H1 (cell line): ENCODE measurements around the gene FBXL16. TPM values are rescaled to one million over a fixed set of nuclear protein-coding genes. Genes with fewer than 3 reads are reported as not detected.

Experiments
- CTCF ChIA-PET: fragments of 300-600 bp; sonication (Branson Sonifier 250); formaldehyde crosslinking; loops from one replicate; lab custom pipeline; 2021; ENCODE audit not compliant: partially characterized antibody; lab: Charles Lee
- POLR2A ChIA-PET: fragments of 300-600 bp; sonication (Branson Sonifier 250); formaldehyde crosslinking; loops from one replicate; lab custom pipeline; 2021; ENCODE audit warnings: inconsistent platforms; ENCODE audit not compliant: partially characterized antibody; lab: Charles Lee
- DNase-seq, 2 experiments: peaks; one replicate each; pipeline versions ENCODE4 v3.0.0 to v3.0.0-alpha.2; 2010 to 2022; ENCODE audit warnings: low spot score in 2 of 2, low read depth in 1 of 2, mixed read lengths in 1 of 2
- FAIRE-seq: peaks from 2 replicates; lab custom pipeline; 2011; peaks lifted over from hg19 to GRCh38; lab: Jason Lieb, UNC
- H2AFZ ChIP-seq: 2 replicates; pipeline ENCODE4 v1.8.1; 2012; ENCODE audit warnings: low read length, inconsistent platforms
- H2AK5ac ChIP-seq: 2 replicates; pipeline ENCODE4 v1.6.1; 2013; ENCODE audit warnings: low read depth, low read length
- H2BK120ac ChIP-seq: replicated peaks from 2 replicates; pipeline ENCODE3; 2013; ENCODE audit warnings: low read depth, low read length, inconsistent platforms
- H2BK12ac ChIP-seq: 2 replicates; pipeline ENCODE4 v1.6.1; 2013; ENCODE audit warnings: low read depth, low read length
- H2BK15ac ChIP-seq: 2 replicates; pipeline ENCODE4 v1.6.1; 2013; ENCODE audit warnings: low read length
- H2BK20ac ChIP-seq: 2 replicates; pipeline ENCODE4 v1.6.1; 2013; ENCODE audit warnings: low read length
- H2BK5ac ChIP-seq: 2 replicates; pipeline ENCODE4 v1.6.1; 2013; ENCODE audit warnings: low read depth, low read length
- H3K14ac ChIP-seq: 2 replicates; pipeline ENCODE4 v1.6.1; 2013; ENCODE audit warnings: inconsistent platforms; ENCODE audit not compliant: insufficient read length
- H3K18ac ChIP-seq: 2 replicates; pipeline ENCODE4 v1.6.1; 2013; ENCODE audit warnings: low read length; ENCODE audit errors: extremely low read depth
- H3K23ac ChIP-seq: 2 replicates; pipeline ENCODE4 v1.6.1; 2013; ENCODE audit warnings: inconsistent platforms; ENCODE audit not compliant: insufficient read length
- H3K23me2 ChIP-seq: 2 replicates; pipeline ENCODE4 v1.6.1; 2013; ENCODE audit warnings: low read depth, low read length
- H3K27ac ChIP-seq: 2 replicates; pipeline ENCODE4 v1.6.1; 2011; ENCODE audit warnings: low read depth, low read length, inconsistent platforms
- H3K27me3 ChIP-seq, 4 experiments: replicated peaks in 1 of 4; 1 replicate in 1 of 4; 2 replicates in 3 of 4; pipeline versions ENCODE4 v1.6.1 to v1.8.1; 2011 to 2013; ENCODE audit warnings: low read length in 3 of 4, mild to moderate bottlenecking in 3 of 4, inconsistent platforms in 2 of 4, mixed read lengths in 2 of 4, moderate library complexity in 1 of 4; ENCODE audit not compliant: control insufficient read depth in 3 of 4, insufficient read depth in 3 of 4; ENCODE audit errors: extremely low read depth in 1 of 4
- H3K36me3 ChIP-seq, 4 experiments: 2 replicates each; pipeline versions ENCODE4 v1.6.1 to v1.8.1; 2011 to 2013; ENCODE audit warnings: mild to moderate bottlenecking in 4 of 4, low read length in 3 of 4, moderate library complexity in 2 of 4, control low read depth in 1 of 4, inconsistent platforms in 1 of 4; ENCODE audit not compliant: insufficient read depth in 4 of 4, control insufficient read depth in 2 of 4
- H3K4ac ChIP-seq: replicated peaks from 2 replicates; pipeline ENCODE3; 2013; ENCODE audit warnings: low read length, low read depth, mixed read lengths, inconsistent platforms; ENCODE audit not compliant: insufficient read length
- H3K4me1 ChIP-seq, 4 experiments: replicated peaks in 1 of 4; 1 replicate in 1 of 4; 2 replicates in 3 of 4; pipeline versions ENCODE4 v1.6.1 to v1.8.1; 2011 to 2013; ENCODE audit warnings: low read length in 3 of 4, inconsistent platforms in 2 of 4, mixed read lengths in 1 of 4; ENCODE audit not compliant: insufficient read depth in 4 of 4, control insufficient read depth in 3 of 4
- H3K4me2 ChIP-seq, 2 experiments: 2 replicates each; pipeline versions ENCODE4 v1.6.1 to v1.8.1; 2011 to 2013; ENCODE audit warnings: low read depth in 2 of 2, low read length in 2 of 2, control low read depth in 1 of 2, inconsistent platforms in 1 of 2, mild to moderate bottlenecking in 1 of 2; ENCODE audit not compliant: insufficient read depth in 1 of 2
- H3K4me3 ChIP-seq, 4 experiments: fragments of 200-600, 300-600 bp in 1 of 4; sonication (generic), shearing (Covaris generic), sonication (Bioruptor Twin) in 1 of 4; 2 replicates each; pipeline versions ENCODE4 v1.5.1 to v1.8.1; 2011 to 2016; ENCODE audit warnings: low read length in 4 of 4, low read depth in 3 of 4, control low read depth in 2 of 4, inconsistent platforms in 2 of 4, mild to moderate bottlenecking in 2 of 4, mixed read lengths in 1 of 4, moderate library complexity in 1 of 4; ENCODE audit not compliant: insufficient read depth in 2 of 4; ENCODE audit errors: extremely low read depth in 1 of 4
- H3K56ac ChIP-seq: replicated peaks from 2 replicates; pipeline ENCODE3; 2013; ENCODE audit warnings: low read depth, mild to moderate bottlenecking, mixed read lengths, low read length, inconsistent platforms; ENCODE audit not compliant: insufficient read length
- H3K79me1 ChIP-seq: 2 replicates; pipeline ENCODE4 v1.6.1; 2013; ENCODE audit warnings: low read depth, low read length, control low read depth
- H3K79me2 ChIP-seq, 2 experiments: 2 replicates each; pipeline versions ENCODE4 v1.6.1 to v1.8.1; 2012 to 2013; ENCODE audit warnings: low read length in 2 of 2, mild to moderate bottlenecking in 2 of 2, inconsistent platforms in 1 of 2; ENCODE audit not compliant: insufficient read depth in 2 of 2, control insufficient read depth in 1 of 2
- H3K9ac ChIP-seq, 4 experiments: replicated peaks in 1 of 4; 1 replicate in 1 of 4; 2 replicates in 3 of 4; pipeline versions ENCODE4 v1.6.1 to v1.8.1; 2011 to 2013; ENCODE audit warnings: low read depth in 3 of 4, low read length in 3 of 4, control low read depth in 2 of 4, mild to moderate bottlenecking in 2 of 4, moderate library complexity in 2 of 4, inconsistent platforms in 1 of 4; ENCODE audit errors: extremely low read depth in 1 of 4
- H3K9me3 ChIP-seq, 2 experiments: 2 replicates each; pipeline versions ENCODE4 v1.6.1 to v1.8.1; 2012 to 2013; ENCODE audit warnings: mild to moderate bottlenecking in 2 of 2, moderate library complexity in 2 of 2, control low read depth in 1 of 2, inconsistent platforms in 1 of 2, low read depth in 1 of 2, low read length in 1 of 2, mixed read lengths in 1 of 2; ENCODE audit not compliant: insufficient read depth in 2 of 2
- H4K20me1 ChIP-seq, 2 experiments: replicated peaks in 1 of 2; 2 replicates each; pipeline versions ENCODE3 to v1.8.1; 2011 to 2013; ENCODE audit warnings: inconsistent platforms in 2 of 2, low read length in 2 of 2, mild to moderate bottlenecking in 1 of 2; ENCODE audit not compliant: insufficient read depth in 2 of 2, control insufficient read depth in 1 of 2
- H4K5ac ChIP-seq: 2 replicates; pipeline ENCODE4 v1.6.1; 2013; ENCODE audit warnings: low read length, low read depth, mixed read lengths, inconsistent platforms; ENCODE audit not compliant: insufficient read length
- H4K8ac ChIP-seq: 2 replicates; pipeline ENCODE4 v1.8.0; 2013; ENCODE audit warnings: mild to moderate bottlenecking, moderate library complexity, low read length, inconsistent platforms; ENCODE audit not compliant: insufficient read depth; ENCODE audit errors: extremely low read depth
- H4K91ac ChIP-seq: replicated peaks from 2 replicates; pipeline ENCODE3; 2013; ENCODE audit warnings: low read length, mixed read lengths, inconsistent platforms; ENCODE audit not compliant: insufficient read length
- BACH1 ChIP-seq: IDR thresholded peaks from 2 replicates; pipeline ENCODE4 v1.6.1; 2012; ENCODE audit warnings: low read length, improper control_type of control experiment
- CTCF ChIP-seq, 3 experiments: IDR thresholded peaks; 1 replicate in 2 of 3; 2 replicates in 1 of 3; pipeline versions ENCODE4 v1.5.1 to v1.6.1; 2011; ENCODE audit warnings: low read length in 3 of 3, mild to moderate bottlenecking in 3 of 3, inconsistent platforms in 2 of 3, low read depth in 1 of 3, moderate library complexity in 1 of 3; ENCODE audit not compliant: insufficient read depth in 1 of 3; ENCODE audit errors: control extremely low read depth in 1 of 3
- EGR1 ChIP-seq: IDR thresholded peaks from 2 replicates; pipeline ENCODE4 v1.6.1; 2011; ENCODE audit warnings: low read depth, low read length, borderline replicate concordance
- KDM4A ChIP-seq: IDR thresholded peaks from one replicate; pipeline ENCODE4 v1.7.1; 2012; ENCODE audit warnings: low read depth, mild to moderate bottlenecking, moderate library complexity, low read length, inconsistent platforms; ENCODE audit not compliant: severe bottlenecking
- NRF1 ChIP-seq: IDR thresholded peaks from 2 replicates; pipeline ENCODE4 v1.6.1; 2011; ENCODE audit warnings: mild to moderate bottlenecking, low read depth, low read length, improper control_type of control experiment
- PHF8 ChIP-seq: fragments of 200-600 bp; sonication (generic); conservative IDR thresholded peaks from 2 replicates; pipeline ENCODE4 v1.7.1; 2012; ENCODE audit warnings: low read depth, mild to moderate bottlenecking, inconsistent platforms, low read length, moderate library complexity
- POU5F1 ChIP-seq: IDR thresholded peaks from 2 replicates; pipeline ENCODE4 v1.6.1; 2011; ENCODE audit warnings: low read depth, mild to moderate bottlenecking, low read length, moderate library complexity
- WGBS, 2 experiments: shearing (Covaris generic) in 1 of 2; methylation state at CpG; one replicate each; pipeline versions ENCODE4 v1.1.6 to v1.1.7; 2013 to 2015; ENCODE audit warnings: low lambda C conversion rate in 2 of 2, mixed read lengths in 2 of 2, inconsistent platforms in 1 of 2, low coverage in 1 of 2, missing lambda C conversion rate in 1 of 2; ENCODE audit not compliant: insufficient replicate concordance in 2 of 2, insufficient coverage in 1 of 2, insufficient read length in 1 of 2; ENCODE audit errors: extremely low coverage in 1 of 2, missing lambda C conversion rate in 1 of 2; 5-methylcytosine and 5-hydroxymethylcytosine counted together
- polyA plus RNA-seq, 7 experiments: library from polyadenylated mRNA; depleted of rRNA in 3 of 7; stranded (reverse) in 5 of 7; unstranded in 2 of 7; fragments of >200 nt in 5 of 7; fragments of 200-250 nt in 2 of 7; gene quantifications; 1 replicate in 5 of 7; 2 replicates in 1 of 7; 4 replicates in 1 of 7; pipeline versions ENCODE4 v1.2.1 to v1.2.3, GENCODE V29; 2011 to 2013; ENCODE audit warnings: missing spikeins in 2 of 7, mixed read lengths in 2 of 7
- total RNA-seq: library from RNA; stranded (reverse); fragmentation: NEBNext Ultra II Directional; extraction: Animal tissue kit (Norgen Biotek cat#: 25700); gene quantifications from 2 replicates; pipeline ENCODE4 v1.2.1, GENCODE V29; 2021

Gene FBXL16
- total and polyA plus RNA-seq, 2 of the 8 experiments (the other 6 are each of a cell fraction or from before 2014, with no cell fraction given), result 12.5 to 12.8 TPM

DNA sequence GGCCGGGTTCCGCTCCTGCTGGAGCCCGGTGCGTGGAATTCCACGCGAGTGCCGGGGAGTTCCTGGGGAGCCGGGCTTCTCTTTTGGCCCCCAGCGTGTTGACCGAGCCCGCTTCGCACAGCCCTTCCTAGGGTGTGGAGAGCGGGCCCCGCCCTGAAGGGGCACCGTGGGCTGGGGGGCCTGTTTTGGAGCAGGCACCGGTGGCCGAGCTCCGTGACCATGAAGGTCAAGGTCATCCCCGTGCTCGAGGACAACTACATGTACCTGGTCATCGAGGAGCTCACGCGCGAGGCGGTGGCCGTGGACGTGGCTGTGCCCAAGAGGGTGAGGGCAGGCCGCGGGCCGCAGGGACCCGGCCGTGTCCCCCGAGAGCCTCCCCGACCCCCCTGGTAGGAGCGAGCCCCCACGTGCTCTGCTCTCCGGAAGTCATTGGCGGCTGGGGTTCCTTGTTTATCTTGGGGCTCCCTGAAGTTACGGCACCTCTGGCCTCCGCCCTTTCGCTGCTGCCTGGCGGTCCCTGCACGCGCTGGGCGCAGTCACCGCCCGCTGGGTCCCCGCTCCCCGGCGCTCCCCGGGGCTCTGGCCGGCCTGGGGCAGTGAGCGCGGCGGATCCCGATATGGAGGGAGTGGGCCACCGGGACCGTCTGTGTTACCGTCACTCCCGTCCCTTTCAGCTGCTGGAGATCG lies 21.8 kb upstream of the FBXL16 start:
- H2AFZ ChIP-seq, result no peak overlapping the region
- H3K4me2 ChIP-seq, result peak overlapping the region; percentile 93 to 99
- H3K79me1 ChIP-seq, result no peaks in the 10 kb centered on the region
- DNase-seq (no peak), FAIRE-seq (no peak)
- H2AK5ac ChIP-seq, result 0 out of 2 replicates have a peak overlapping the region, but pooled peaks have one; percentile 75
- peaks cover 0 to 14% (median 8%) of the 10 kb centered on the region in 4 experiments; a peak in 5 of 7 replicates for H3K4me1 ChIP-seq
- CTCF ChIA-PET, result interaction anchor here (32.4 to 35.8 kb wide), 3 partner anchors 9 to 57 kb away, joined by 424 to 977 read pairs (median 977); partner anchors contain the start of genes ANTKMT, CCDC78, CHTF18 and CIAO3
- H2BK12ac ChIP-seq, result no peak overlapping the region; the same call in 1 of the 2 replicates
- peak overlapping the region; percentile 33 to 83 (median 46) for H3K4me3 ChIP-seq
- peaks cover 19% of the 10 kb centered on the region; the same call in 1 of the 2 replicates for H3K23me2 ChIP-seq
- no peak overlapping the region for H3K23ac ChIP-seq
- POLR2A ChIA-PET, result interaction anchor here (0.8 to 23.0 kb wide), 10 partner anchors 11 to 76 kb away, joined by 3 to 353 read pairs (median 4); partner anchors contain the start of genes ANTKMT, CCDC78, CHTF18 and CIAO3
- peaks cover 0 to 16% (median 5%) of the 10 kb centered on the region in 4 experiments; a peak in 4 of 7 replicates for H3K27me3 ChIP-seq
- no peak overlapping the region for H3K14ac ChIP-seq
- H4K91ac ChIP-seq, result peak overlapping the region; percentile 93
- WGBS, 2 experiments, result 2% methylated on average over 28 of the region's 61 CpGs; no CpG with 5 or more reads in 1 of the 2 experiments
- peak overlapping the region in 2 of 4 experiments; percentile 22 to 37; a peak in 3 of 7 replicates for H3K9ac ChIP-seq
- peak overlapping the region; percentile 99 for H3K4ac ChIP-seq
- 0 out of 2 replicates have a peak overlapping the region, but pooled peaks have one; percentile 80 for H2BK20ac ChIP-seq
- no peaks in the 10 kb centered on the region for H3K36me3 ChIP-seq
- H4K20me1 ChIP-seq, result peaks cover under 1 to 14% of the 10 kb centered on the region in 2 experiments
- H3K9me3 ChIP-seq, result no peaks in the 10 kb centered on the region
- no peak overlapping the region for H2BK15ac ChIP-seq
- H3K56ac ChIP-seq, result no peak overlapping the region
- peak overlapping the region; percentile 60 for H3K18ac ChIP-seq
- H3K79me2 ChIP-seq, result no peaks in the 10 kb centered on the region
- no peak overlapping the region for H2BK120ac ChIP-seq
- no peak overlapping the region for H4K5ac ChIP-seq
- H4K8ac ChIP-seq, result peak overlapping the region; percentile 68; the same call in 1 of the 2 replicates
- peak overlapping the region; percentile 3; the same call in 1 of the 2 replicates for H3K27ac ChIP-seq
- H2BK5ac ChIP-seq, result 0 out of 2 replicates have a peak overlapping the region, but pooled peaks have one; percentile 24
- TF ChIP-seq POU5F1, result no peak
- 0 out of 2 replicates have a peak, but pooled peaks have one; percentile 19 for TF ChIP-seq PHF8
- TF ChIP-seq EGR1, result no peak
- TF ChIP-seq NRF1, result no peak
- TF ChIP-seq KDM4A, result peak; percentile 54
- TF ChIP-seq CTCF (IDR thresholded peaks at IDR 0.05; ENCODE audit: control extremely low read depth in 1 of 3, insufficient read depth in 1 of 3, low read depth in 1 of 3, low read length in 3 of 3), result no peak
- peak; percentile 93 for TF ChIP-seq BACH1
